H1 (cell line): ENCODE data around the gene F2RL2. TPM values are rescaled to one million over a fixed set of nuclear protein-coding genes. Genes with fewer than 3 reads are reported as not detected.

Experiments used
- CTCF ChIA-PET: fragments of 300-600 bp; sonication (Branson Sonifier 250); formaldehyde crosslinking; loops from one replicate; lab custom pipeline; 2021; ENCODE audit not compliant: partially characterized antibody; lab: Charles Lee
- POLR2A ChIA-PET: fragments of 300-600 bp; sonication (Branson Sonifier 250); formaldehyde crosslinking; loops from one replicate; lab custom pipeline; 2021; ENCODE audit warnings: inconsistent platforms; ENCODE audit not compliant: partially characterized antibody; lab: Charles Lee
- DNase-seq, 2 experiments: peaks; one replicate each; pipeline versions ENCODE4 v3.0.0 to v3.0.0-alpha.2; 2010 to 2022; ENCODE audit warnings: low spot score in 2 of 2, low read depth in 1 of 2, mixed read lengths in 1 of 2
- FAIRE-seq: peaks from 2 replicates; lab custom pipeline; 2011; peaks lifted over from hg19 to GRCh38; lab: Jason Lieb, UNC
- H2AFZ ChIP-seq: 2 replicates; pipeline ENCODE4 v1.8.1; 2012; ENCODE audit warnings: low read length, inconsistent platforms
- H2AK5ac ChIP-seq: 2 replicates; pipeline ENCODE4 v1.6.1; 2013; ENCODE audit warnings: low read depth, low read length
- H2BK120ac ChIP-seq: replicated peaks from 2 replicates; pipeline ENCODE3; 2013; ENCODE audit warnings: low read depth, low read length, inconsistent platforms
- H2BK12ac ChIP-seq: 2 replicates; pipeline ENCODE4 v1.6.1; 2013; ENCODE audit warnings: low read depth, low read length
- H2BK15ac ChIP-seq: 2 replicates; pipeline ENCODE4 v1.6.1; 2013; ENCODE audit warnings: low read length
- H2BK20ac ChIP-seq: 2 replicates; pipeline ENCODE4 v1.6.1; 2013; ENCODE audit warnings: low read length
- H2BK5ac ChIP-seq: 2 replicates; pipeline ENCODE4 v1.6.1; 2013; ENCODE audit warnings: low read depth, low read length
- H3K14ac ChIP-seq: 2 replicates; pipeline ENCODE4 v1.6.1; 2013; ENCODE audit warnings: inconsistent platforms; ENCODE audit not compliant: insufficient read length
- H3K18ac ChIP-seq: 2 replicates; pipeline ENCODE4 v1.6.1; 2013; ENCODE audit warnings: low read length; ENCODE audit errors: extremely low read depth
- H3K23ac ChIP-seq: 2 replicates; pipeline ENCODE4 v1.6.1; 2013; ENCODE audit warnings: inconsistent platforms; ENCODE audit not compliant: insufficient read length
- H3K23me2 ChIP-seq: 2 replicates; pipeline ENCODE4 v1.6.1; 2013; ENCODE audit warnings: low read depth, low read length
- H3K27ac ChIP-seq: 2 replicates; pipeline ENCODE4 v1.6.1; 2011; ENCODE audit warnings: low read depth, low read length, inconsistent platforms
- H3K27me3 ChIP-seq, 4 experiments: replicated peaks in 1 of 4; 1 replicate in 1 of 4; 2 replicates in 3 of 4; pipeline versions ENCODE4 v1.6.1 to v1.8.1; 2011 to 2013; ENCODE audit warnings: low read length in 3 of 4, mild to moderate bottlenecking in 3 of 4, inconsistent platforms in 2 of 4, mixed read lengths in 2 of 4, moderate library complexity in 1 of 4; ENCODE audit not compliant: control insufficient read depth in 3 of 4, insufficient read depth in 3 of 4; ENCODE audit errors: extremely low read depth in 1 of 4
- H3K36me3 ChIP-seq, 4 experiments: 2 replicates each; pipeline versions ENCODE4 v1.6.1 to v1.8.1; 2011 to 2013; ENCODE audit warnings: mild to moderate bottlenecking in 4 of 4, low read length in 3 of 4, moderate library complexity in 2 of 4, control low read depth in 1 of 4, inconsistent platforms in 1 of 4; ENCODE audit not compliant: insufficient read depth in 4 of 4, control insufficient read depth in 2 of 4
- H3K4ac ChIP-seq: replicated peaks from 2 replicates; pipeline ENCODE3; 2013; ENCODE audit warnings: low read length, low read depth, mixed read lengths, inconsistent platforms; ENCODE audit not compliant: insufficient read length
- H3K4me1 ChIP-seq, 4 experiments: replicated peaks in 1 of 4; 1 replicate in 1 of 4; 2 replicates in 3 of 4; pipeline versions ENCODE4 v1.6.1 to v1.8.1; 2011 to 2013; ENCODE audit warnings: low read length in 3 of 4, inconsistent platforms in 2 of 4, mixed read lengths in 1 of 4; ENCODE audit not compliant: insufficient read depth in 4 of 4, control insufficient read depth in 3 of 4
- H3K4me2 ChIP-seq, 2 experiments: 2 replicates each; pipeline versions ENCODE4 v1.6.1 to v1.8.1; 2011 to 2013; ENCODE audit warnings: low read depth in 2 of 2, low read length in 2 of 2, control low read depth in 1 of 2, inconsistent platforms in 1 of 2, mild to moderate bottlenecking in 1 of 2; ENCODE audit not compliant: insufficient read depth in 1 of 2
- H3K4me3 ChIP-seq, 4 experiments: fragments of 200-600, 300-600 bp in 1 of 4; sonication (generic), shearing (Covaris generic), sonication (Bioruptor Twin) in 1 of 4; 2 replicates each; pipeline versions ENCODE4 v1.5.1 to v1.8.1; 2011 to 2016; ENCODE audit warnings: low read length in 4 of 4, low read depth in 3 of 4, control low read depth in 2 of 4, inconsistent platforms in 2 of 4, mild to moderate bottlenecking in 2 of 4, mixed read lengths in 1 of 4, moderate library complexity in 1 of 4; ENCODE audit not compliant: insufficient read depth in 2 of 4; ENCODE audit errors: extremely low read depth in 1 of 4
- H3K56ac ChIP-seq: replicated peaks from 2 replicates; pipeline ENCODE3; 2013; ENCODE audit warnings: low read depth, mild to moderate bottlenecking, mixed read lengths, low read length, inconsistent platforms; ENCODE audit not compliant: insufficient read length
- H3K79me1 ChIP-seq: 2 replicates; pipeline ENCODE4 v1.6.1; 2013; ENCODE audit warnings: low read depth, low read length, control low read depth
- H3K79me2 ChIP-seq, 2 experiments: 2 replicates each; pipeline versions ENCODE4 v1.6.1 to v1.8.1; 2012 to 2013; ENCODE audit warnings: low read length in 2 of 2, mild to moderate bottlenecking in 2 of 2, inconsistent platforms in 1 of 2; ENCODE audit not compliant: insufficient read depth in 2 of 2, control insufficient read depth in 1 of 2
- H3K9ac ChIP-seq, 4 experiments: replicated peaks in 1 of 4; 1 replicate in 1 of 4; 2 replicates in 3 of 4; pipeline versions ENCODE4 v1.6.1 to v1.8.1; 2011 to 2013; ENCODE audit warnings: low read depth in 3 of 4, low read length in 3 of 4, control low read depth in 2 of 4, mild to moderate bottlenecking in 2 of 4, moderate library complexity in 2 of 4, inconsistent platforms in 1 of 4; ENCODE audit errors: extremely low read depth in 1 of 4
- H3K9me3 ChIP-seq, 2 experiments: 2 replicates each; pipeline versions ENCODE4 v1.6.1 to v1.8.1; 2012 to 2013; ENCODE audit warnings: mild to moderate bottlenecking in 2 of 2, moderate library complexity in 2 of 2, control low read depth in 1 of 2, inconsistent platforms in 1 of 2, low read depth in 1 of 2, low read length in 1 of 2, mixed read lengths in 1 of 2; ENCODE audit not compliant: insufficient read depth in 2 of 2
- H4K20me1 ChIP-seq, 2 experiments: replicated peaks in 1 of 2; 2 replicates each; pipeline versions ENCODE3 to v1.8.1; 2011 to 2013; ENCODE audit warnings: inconsistent platforms in 2 of 2, low read length in 2 of 2, mild to moderate bottlenecking in 1 of 2; ENCODE audit not compliant: insufficient read depth in 2 of 2, control insufficient read depth in 1 of 2
- H4K5ac ChIP-seq: 2 replicates; pipeline ENCODE4 v1.6.1; 2013; ENCODE audit warnings: low read length, low read depth, mixed read lengths, inconsistent platforms; ENCODE audit not compliant: insufficient read length
- H4K8ac ChIP-seq: 2 replicates; pipeline ENCODE4 v1.8.0; 2013; ENCODE audit warnings: mild to moderate bottlenecking, moderate library complexity, low read length, inconsistent platforms; ENCODE audit not compliant: insufficient read depth; ENCODE audit errors: extremely low read depth
- H4K91ac ChIP-seq: replicated peaks from 2 replicates; pipeline ENCODE3; 2013; ENCODE audit warnings: low read length, mixed read lengths, inconsistent platforms; ENCODE audit not compliant: insufficient read length
- ASH2L ChIP-seq: fragments of 200-600, 300-600 bp; sonication (generic); IDR thresholded peaks from one replicate; pipeline ENCODE4 v1.7.1; 2017; ENCODE audit warnings: low read length
- BACH1 ChIP-seq: IDR thresholded peaks from 2 replicates; pipeline ENCODE4 v1.6.1; 2012; ENCODE audit warnings: low read length, improper control_type of control experiment
- BCL11A ChIP-seq, 2 experiments: IDR thresholded peaks; one replicate each; pipeline ENCODE4 v1.6.1; 2011; ENCODE audit warnings: low read depth in 2 of 2, low read length in 2 of 2, mild to moderate bottlenecking in 2 of 2
- CBX8 ChIP-seq: fragments of 300-800, 300-1000 bp; sonication (generic); IDR thresholded peaks from 2 replicates; pipeline ENCODE4 v1.7.1; 2016; ENCODE audit warnings: low read depth, low read length, borderline replicate concordance
- KDM1A ChIP-seq: fragments of 200-600, 300-600 bp; sonication (generic); IDR thresholded peaks from 2 replicates; pipeline ENCODE4 v1.7.1; 2016; ENCODE audit warnings: mild to moderate bottlenecking, low read length, borderline replicate concordance
- RFX5 ChIP-seq: IDR thresholded peaks from 2 replicates; pipeline ENCODE4 v1.6.1; 2011; ENCODE audit warnings: low read depth, low read length, improper control_type of control experiment, borderline replicate concordance
- TAF1 ChIP-seq: IDR thresholded peaks from 2 replicates; pipeline ENCODE4 v1.6.1; 2011; ENCODE audit warnings: mild to moderate bottlenecking, low read depth, low read length
- TAF7 ChIP-seq: optimal IDR thresholded peaks from 2 replicates; pipeline ENCODE3; 2011; ENCODE audit warnings: low read depth, mild to moderate bottlenecking, inconsistent platforms, low read length, moderate library complexity, borderline replicate concordance
- ZNF274 ChIP-seq: IDR thresholded peaks from 2 replicates; pipeline ENCODE4 v1.7.0; 2012; ENCODE audit warnings: low read length, borderline replicate concordance; ENCODE audit errors: extremely low read depth
- WGBS, 2 experiments: shearing (Covaris generic) in 1 of 2; methylation state at CpG; one replicate each; pipeline versions ENCODE4 v1.1.6 to v1.1.7; 2013 to 2015; ENCODE audit warnings: low lambda C conversion rate in 2 of 2, mixed read lengths in 2 of 2, inconsistent platforms in 1 of 2, low coverage in 1 of 2, missing lambda C conversion rate in 1 of 2; ENCODE audit not compliant: insufficient replicate concordance in 2 of 2, insufficient coverage in 1 of 2, insufficient read length in 1 of 2; ENCODE audit errors: extremely low coverage in 1 of 2, missing lambda C conversion rate in 1 of 2; 5-methylcytosine and 5-hydroxymethylcytosine counted together
- polyA plus RNA-seq, 7 experiments: library from polyadenylated mRNA; depleted of rRNA in 3 of 7; stranded (reverse) in 5 of 7; unstranded in 2 of 7; fragments of >200 nt in 5 of 7; fragments of 200-250 nt in 2 of 7; gene quantifications; 1 replicate in 5 of 7; 2 replicates in 1 of 7; 4 replicates in 1 of 7; pipeline versions ENCODE4 v1.2.1 to v1.2.3, GENCODE V29; 2011 to 2013; ENCODE audit warnings: missing spikeins in 2 of 7, mixed read lengths in 2 of 7
- total RNA-seq: library from RNA; stranded (reverse); fragmentation: NEBNext Ultra II Directional; extraction: Animal tissue kit (Norgen Biotek cat#: 25700); gene quantifications from 2 replicates; pipeline ENCODE4 v1.2.1, GENCODE V29; 2021
- TF ChIP-seq, protein P1 (sequence below): IDR thresholded peaks from 2 replicates; pipeline ENCODE4 v1.6.1; 2011; ENCODE audit warnings: low read length, improper control_type of control experiment
- TF ChIP-seq, protein P2 (sequence below), 3 experiments: IDR thresholded peaks; 1 replicate in 2 of 3; 2 replicates in 1 of 3; pipeline versions ENCODE4 v1.5.1 to v1.6.1; 2011; ENCODE audit warnings: low read length in 3 of 3, mild to moderate bottlenecking in 3 of 3, inconsistent platforms in 2 of 3, low read depth in 1 of 3, moderate library complexity in 1 of 3; ENCODE audit not compliant: insufficient read depth in 1 of 3; ENCODE audit errors: control extremely low read depth in 1 of 3

Gene F2RL2
- total and polyA plus RNA-seq, 2 of the 8 experiments (the other 6 are each of a cell fraction or from before 2014, with no cell fraction given) = 0.03 to 0.07 TPM

- H2BK12ac ChIP-seq = no peak overlapping the region
- no peak overlapping the region for H3K4ac ChIP-seq
- no peak overlapping the region for H2AFZ ChIP-seq
- no peak overlapping the region for H3K23ac ChIP-seq
- H4K91ac ChIP-seq = no peak overlapping the region
- H4K20me1 ChIP-seq = no peaks in the 10 kb centered on the region
- H2BK5ac ChIP-seq = no peak overlapping the region
- H3K79me1 ChIP-seq = no peaks in the 10 kb centered on the region
- H3K9ac ChIP-seq = no peak overlapping the region
- no peak overlapping the region for H3K4me2 ChIP-seq
- no peaks in the 10 kb centered on the region for H3K9me3 ChIP-seq
- H3K23me2 ChIP-seq = no peaks in the 10 kb centered on the region
- no peaks in the 10 kb centered on the region for H3K79me2 ChIP-seq
- POLR2A ChIA-PET = no interaction called here
- FAIRE-seq (no peak), DNase-seq (no peak)
- H2BK120ac ChIP-seq = no peak overlapping the region
- 80% methylated on average over 3 of the region's 3 CpGs; no CpG with 5 or more reads in 1 of the 2 experiments for WGBS, 2 experiments
- H3K27me3 ChIP-seq = no peaks in the 10 kb centered on the region
- H2BK20ac ChIP-seq = no peak overlapping the region
- no peak overlapping the region for H3K14ac ChIP-seq
- no peak overlapping the region for H2BK15ac ChIP-seq
- no peak overlapping the region for H4K8ac ChIP-seq
- H3K27ac ChIP-seq = no peak overlapping the region
- H3K4me1 ChIP-seq = no peaks in the 10 kb centered on the region
- H3K4me3 ChIP-seq = no peak overlapping the region
- H3K36me3 ChIP-seq = peaks cover 0 to 4% (median under 1%) of the 10 kb centered on the region in 4 experiments; a peak in 2 of 8 replicates
- H2AK5ac ChIP-seq = no peak overlapping the region
- H3K18ac ChIP-seq = no peak overlapping the region
- H4K5ac ChIP-seq = no peak overlapping the region
- CTCF ChIA-PET = interaction anchor here (1.1 to 1.8 kb wide), 4 partner anchors 11 to 253 kb away, joined by 3 to 5 read pairs (median 4); no protein-coding TSS in a partner anchor
- no peak overlapping the region for H3K56ac ChIP-seq
- TF ChIP-seq, protein P1, sequence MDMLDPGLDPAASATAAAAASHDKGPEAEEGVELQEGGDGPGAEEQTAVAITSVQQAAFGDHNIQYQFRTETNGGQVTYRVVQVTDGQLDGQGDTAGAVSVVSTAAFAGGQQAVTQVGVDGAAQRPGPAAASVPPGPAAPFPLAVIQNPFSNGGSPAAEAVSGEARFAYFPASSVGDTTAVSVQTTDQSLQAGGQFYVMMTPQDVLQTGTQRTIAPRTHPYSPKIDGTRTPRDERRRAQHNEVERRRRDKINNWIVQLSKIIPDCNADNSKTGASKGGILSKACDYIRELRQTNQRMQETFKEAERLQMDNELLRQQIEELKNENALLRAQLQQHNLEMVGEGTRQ = no peak
- TF ChIP-seq TAF1 (no peak), ASH2L (no peak), KDM1A (no peak), RFX5 (no peak), ZNF274 (no peak), CBX8 (no peak), BACH1 (no peak), TAF7 (no peak), BCL11A (IDR thresholded peaks at IDR 0.05; ENCODE audit: low read depth in 2 of 2, low read length in 2 of 2) (no peak)
- TF ChIP-seq, protein P2, sequence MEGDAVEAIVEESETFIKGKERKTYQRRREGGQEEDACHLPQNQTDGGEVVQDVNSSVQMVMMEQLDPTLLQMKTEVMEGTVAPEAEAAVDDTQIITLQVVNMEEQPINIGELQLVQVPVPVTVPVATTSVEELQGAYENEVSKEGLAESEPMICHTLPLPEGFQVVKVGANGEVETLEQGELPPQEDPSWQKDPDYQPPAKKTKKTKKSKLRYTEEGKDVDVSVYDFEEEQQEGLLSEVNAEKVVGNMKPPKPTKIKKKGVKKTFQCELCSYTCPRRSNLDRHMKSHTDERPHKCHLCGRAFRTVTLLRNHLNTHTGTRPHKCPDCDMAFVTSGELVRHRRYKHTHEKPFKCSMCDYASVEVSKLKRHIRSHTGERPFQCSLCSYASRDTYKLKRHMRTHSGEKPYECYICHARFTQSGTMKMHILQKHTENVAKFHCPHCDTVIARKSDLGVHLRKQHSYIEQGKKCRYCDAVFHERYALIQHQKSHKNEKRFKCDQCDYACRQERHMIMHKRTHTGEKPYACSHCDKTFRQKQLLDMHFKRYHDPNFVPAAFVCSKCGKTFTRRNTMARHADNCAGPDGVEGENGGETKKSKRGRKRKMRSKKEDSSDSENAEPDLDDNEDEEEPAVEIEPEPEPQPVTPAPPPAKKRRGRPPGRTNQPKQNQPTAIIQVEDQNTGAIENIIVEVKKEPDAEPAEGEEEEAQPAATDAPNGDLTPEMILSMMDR (IDR thresholded peaks at IDR 0.05; ENCODE audit: control extremely low read depth in 1 of 3, insufficient read depth in 1 of 3, low read depth in 1 of 3, low read length in 3 of 3) = no peak
These were observed 31.8 kb downstream of the F2RL2 start for GRCh38 chr5:76591366-76591765.
